Spinal cord (tissue), 10 donors: ENCODE results near the gene CPNE8. TPM values are rescaled to one million over a fixed set of nuclear protein-coding genes. Genes with fewer than 3 reads are reported as not detected.

Experiments used
- DNase-seq, 6 donors: peaks; one replicate each; pipeline versions ENCODE4 v3.0.0 to v3.0.0-alpha.2; 2013 to 2015; ENCODE audit warnings: low spot score in 6 of 6, low read depth in 4 of 6
- H3K27ac ChIP-seq: one replicate; pipeline ENCODE4 v1.5.1; 2013; ENCODE audit warnings: low read depth, low read length, control low read depth
- H3K27me3 ChIP-seq: one replicate; pipeline ENCODE4 v1.6.1; 2013; ENCODE audit warnings: low read length; ENCODE audit not compliant: control insufficient read depth, insufficient read depth
- H3K36me3 ChIP-seq: one replicate; pipeline ENCODE4 v1.6.1; 2013; ENCODE audit warnings: low read length; ENCODE audit not compliant: control insufficient read depth, insufficient read depth
- H3K4me1 ChIP-seq: one replicate; pipeline ENCODE4 v1.6.1; 2013; ENCODE audit warnings: low read length; ENCODE audit not compliant: control insufficient read depth, insufficient read depth
- H3K4me3 ChIP-seq: one replicate; pipeline ENCODE4 v1.5.1; 2013; ENCODE audit warnings: low read depth, low read length, control low read depth
- H3K9me3 ChIP-seq: one replicate; pipeline ENCODE4 v1.6.1; 2013; ENCODE audit warnings: low read length; ENCODE audit not compliant: control insufficient read depth, insufficient read depth
- WGBS: methylation state at CpG from one replicate; pipeline ENCODE4 v1.1.5; 2013; ENCODE audit warnings: missing lambda C conversion rate; ENCODE audit not compliant: insufficient coverage; 5-methylcytosine and 5-hydroxymethylcytosine counted together
- polyA plus RNA-seq, 2 donors: library from polyadenylated mRNA; unstranded; fragments of 120-200 nt; gene quantifications; one replicate each; pipeline ENCODE4 v1.2.1, GENCODE V29; 2013; ENCODE audit not compliant: insufficient read length in 2 of 2
- total RNA-seq, 2 donors: library from RNA; depleted of rRNA in 1 of 2; stranded (reverse); fragments of 120-200 nt in 1 of 2; fragments of >200 nt in 1 of 2; gene quantifications; one replicate each; pipeline versions ENCODE4 v1.2.3 to v1.2.4, GENCODE V29; 2013 to 2014
- donor health status: healthy.

CPNE8 gene
- total and polyA plus RNA-seq, 4 donors, result 11.6 to 26.2 (median 16.0) TPM

DNA sequence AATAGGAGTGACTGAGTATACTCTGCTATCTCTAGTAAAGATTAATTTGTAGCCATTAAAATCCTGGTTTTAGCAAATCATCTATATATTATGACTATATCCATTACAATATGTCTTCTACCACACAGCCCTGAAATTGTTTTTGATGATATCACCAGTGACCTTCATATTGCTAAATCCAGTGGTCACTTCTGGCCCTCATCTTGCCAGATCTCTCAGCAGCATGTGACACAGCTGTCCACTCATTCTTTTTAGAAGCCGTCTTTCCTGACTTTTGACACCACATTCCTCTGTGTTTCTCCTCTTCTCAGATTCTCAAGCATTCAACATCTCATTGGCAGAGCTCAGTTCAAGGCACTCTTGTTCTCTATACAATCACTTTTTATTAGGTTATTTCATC, 54.9 kb downstream of the CPNE8 start:
- 80% methylated on average over 1 of the region's 1 CpG for WGBS
- DNase-seq, result no peak
- no peak overlapping the region for H3K27ac ChIP-seq
- H3K4me1 ChIP-seq, result no peaks in the 10 kb centered on the region
- H3K36me3 ChIP-seq, result no peaks in the 10 kb centered on the region
- no peaks in the 10 kb centered on the region for H3K9me3 ChIP-seq
- H3K4me3 ChIP-seq, result no peak overlapping the region
- no peaks in the 10 kb centered on the region for H3K27me3 ChIP-seq

DNA sequence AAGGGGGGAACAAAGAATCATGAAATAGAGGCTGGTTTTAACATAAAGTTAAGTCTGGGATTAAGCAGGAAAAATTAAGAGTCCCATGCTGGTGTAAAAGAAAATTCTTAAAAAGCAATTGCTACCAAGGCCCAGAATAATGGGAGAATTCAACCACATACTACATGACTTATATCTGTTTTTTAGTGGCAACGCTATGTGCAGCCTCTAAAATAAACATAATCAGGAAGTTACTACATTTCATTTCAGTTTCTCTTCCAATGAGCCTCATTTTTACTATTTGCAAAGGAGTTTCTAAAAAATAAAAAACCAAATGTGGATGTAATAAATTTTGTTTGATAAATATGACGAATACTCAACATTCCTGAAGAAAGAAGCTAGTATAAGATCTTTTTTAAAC, 58.1 kb downstream of the CPNE8 start:
- Histone ChIP-seq H3K4me3 (no peak overlapping the region), H3K4me1 (no peaks in the 10 kb centered on the region), H3K9me3 (no peaks in the 10 kb centered on the region), H3K36me3 (no peaks in the 10 kb centered on the region), H3K27me3 (no peaks in the 10 kb centered on the region), H3K27ac (no peak overlapping the region)
- no CpG with 5 or more reads among the region's 2 CpGs for WGBS
- DNase-seq, result no peak

DNA sequence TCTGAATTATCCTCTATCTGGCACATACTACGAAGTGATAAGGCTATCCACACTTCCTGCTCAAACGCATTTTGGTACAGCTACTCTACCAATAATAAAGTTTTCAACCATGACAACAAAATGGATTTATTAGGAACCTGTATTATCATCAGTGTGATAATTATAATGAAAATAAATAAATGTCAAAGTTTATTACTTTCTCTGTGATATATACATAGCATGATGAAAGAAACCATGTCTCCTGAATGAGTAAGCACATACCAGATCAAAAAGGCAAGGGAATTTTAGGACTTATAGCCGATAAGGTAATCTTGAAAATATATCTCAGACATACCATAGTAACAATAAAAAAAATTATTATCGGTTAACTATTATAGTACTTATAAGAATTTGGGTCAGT, 61.1 kb downstream of the CPNE8 start:
- WGBS, result no CpG with 5 or more reads among the region's 4 CpGs
- DNase-seq, result no peak
- H3K27me3 ChIP-seq, result no peaks in the 10 kb centered on the region
- no peak overlapping the region for H3K4me3 ChIP-seq
- no peak overlapping the region for H3K27ac ChIP-seq
- no peaks in the 10 kb centered on the region for H3K36me3 ChIP-seq
- no peaks in the 10 kb centered on the region for H3K4me1 ChIP-seq
- H3K9me3 ChIP-seq, result no peaks in the 10 kb centered on the region

DNA sequence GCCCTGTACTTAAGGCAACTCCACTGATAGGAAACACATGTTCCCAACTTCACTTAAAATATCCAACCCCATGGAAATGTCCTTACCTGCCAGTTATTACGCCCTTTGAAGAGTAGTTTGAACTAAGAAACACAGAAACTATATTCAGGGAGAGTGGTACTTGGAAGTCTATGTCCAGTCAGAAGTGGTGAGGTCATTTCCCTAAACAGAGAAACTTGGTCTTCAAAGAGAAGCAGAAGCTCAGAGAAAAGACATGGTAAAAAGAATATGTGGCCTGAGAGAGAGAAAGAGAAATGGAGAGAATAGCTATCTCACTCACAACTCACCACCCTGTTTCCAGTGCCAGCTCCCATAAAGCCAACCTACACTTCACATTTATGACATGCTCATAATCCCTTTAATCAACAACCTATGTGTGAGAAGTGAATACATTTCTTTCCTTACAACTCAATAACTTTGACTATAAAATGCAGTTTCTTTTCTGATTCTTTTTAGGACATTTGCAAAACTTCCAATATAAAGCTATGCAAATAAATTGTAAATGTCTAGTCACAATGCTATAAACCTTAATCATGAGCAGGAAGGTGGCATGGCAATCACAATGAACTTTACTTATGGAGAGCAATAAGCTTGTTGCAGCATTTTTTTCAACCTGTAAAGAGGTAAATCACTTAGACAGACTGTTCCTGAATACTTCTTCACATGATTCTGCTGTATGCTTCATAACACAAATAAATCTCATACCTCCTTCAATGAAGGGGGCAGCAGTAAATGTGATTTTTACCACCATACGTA, 67.1 kb downstream of the CPNE8 start:
- Histone ChIP-seq H3K27ac (no peak overlapping the region), H3K27me3 (no peaks in the 10 kb centered on the region), H3K36me3 (no peaks in the 10 kb centered on the region), H3K4me1 (no peaks in the 10 kb centered on the region), H3K9me3 (no peaks in the 10 kb centered on the region), H3K4me3 (no peak overlapping the region)
- 89% methylated on average over 1 of the region's 2 CpGs for WGBS
- DNase-seq, result peak in 1 of 6 donors; percentile 24

DNA sequence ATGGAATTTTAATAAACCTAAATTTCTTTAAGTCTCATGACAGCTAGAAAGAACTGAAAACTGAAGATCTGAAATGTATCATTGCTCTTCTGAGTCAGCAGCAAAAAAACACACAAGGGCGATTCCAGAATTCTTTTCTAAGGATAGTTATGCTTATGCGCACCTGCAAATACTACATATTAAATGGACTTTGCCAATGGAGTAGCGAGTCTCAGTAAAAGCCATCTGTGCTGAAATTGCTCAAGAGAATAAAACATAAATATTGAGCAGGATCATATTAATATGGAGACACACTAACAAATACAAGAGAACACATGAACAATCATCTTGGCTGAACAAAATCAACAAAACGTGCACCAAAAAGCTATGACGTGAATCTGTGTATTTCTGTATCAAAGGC, 73.7 kb downstream of the CPNE8 start:
- no peak for DNase-seq
- H3K4me3 ChIP-seq, result no peak overlapping the region
- no peaks in the 10 kb centered on the region for H3K27me3 ChIP-seq
- H3K36me3 ChIP-seq, result no peaks in the 10 kb centered on the region
- 83% methylated on average over 2 of the region's 5 CpGs for WGBS
- no peak overlapping the region for H3K27ac ChIP-seq
- H3K9me3 ChIP-seq, result no peaks in the 10 kb centered on the region
- no peaks in the 10 kb centered on the region for H3K4me1 ChIP-seq

DNA sequence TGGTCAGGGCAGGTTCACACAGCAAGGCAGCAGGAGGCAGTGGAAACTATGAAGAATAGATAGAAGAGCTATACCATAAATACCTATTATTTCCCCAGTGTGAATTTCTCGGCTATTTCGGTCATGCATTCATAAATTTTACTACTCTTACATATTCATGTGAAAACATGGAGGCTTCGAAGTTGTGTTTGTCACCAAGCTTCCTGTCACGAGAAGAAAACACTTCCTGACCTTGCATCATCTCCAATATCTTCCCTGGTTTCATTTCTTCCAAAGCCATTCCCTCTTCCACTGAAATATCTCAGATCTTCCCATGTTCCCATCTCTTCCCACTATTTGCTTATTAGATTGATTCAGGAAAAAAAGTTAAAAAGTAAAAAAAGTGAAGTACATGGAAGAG, 80.4 kb downstream of the CPNE8 start:
- Histone ChIP-seq H3K27ac (no peak overlapping the region), H3K27me3 (no peaks in the 10 kb centered on the region)
- WGBS, result 88% methylated on average over 4 of the region's 4 CpGs

DNA sequence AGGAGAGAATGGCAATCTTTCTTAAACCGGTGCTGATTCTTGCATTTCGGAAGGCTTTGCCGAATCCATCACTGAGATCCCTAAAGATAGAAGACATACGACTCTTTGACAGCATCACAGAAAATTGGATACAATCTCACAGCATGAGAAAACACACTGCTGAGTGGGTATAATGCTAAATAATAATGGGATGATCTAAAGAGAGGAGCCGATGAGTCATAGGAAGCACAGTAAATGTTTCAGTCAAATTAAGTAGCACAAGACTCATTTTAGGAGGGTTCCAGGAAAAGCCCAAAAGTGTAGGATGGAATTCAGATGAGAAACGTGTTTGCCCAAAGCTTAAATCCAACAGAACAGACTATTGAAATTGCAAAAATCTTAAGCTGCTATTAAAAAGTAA, 81.7 kb downstream of the CPNE8 start:
- H3K4me3 ChIP-seq, result no peak overlapping the region

More for the DNA sequence above, 80.4 kb downstream of the CPNE8 start:
- no peak for DNase-seq
- Histone ChIP-seq H3K36me3 (no peaks in the 10 kb centered on the region), H3K9me3 (no peaks in the 10 kb centered on the region), H3K4me3 (no peak overlapping the region), H3K4me1 (no peaks in the 10 kb centered on the region)

DNA sequence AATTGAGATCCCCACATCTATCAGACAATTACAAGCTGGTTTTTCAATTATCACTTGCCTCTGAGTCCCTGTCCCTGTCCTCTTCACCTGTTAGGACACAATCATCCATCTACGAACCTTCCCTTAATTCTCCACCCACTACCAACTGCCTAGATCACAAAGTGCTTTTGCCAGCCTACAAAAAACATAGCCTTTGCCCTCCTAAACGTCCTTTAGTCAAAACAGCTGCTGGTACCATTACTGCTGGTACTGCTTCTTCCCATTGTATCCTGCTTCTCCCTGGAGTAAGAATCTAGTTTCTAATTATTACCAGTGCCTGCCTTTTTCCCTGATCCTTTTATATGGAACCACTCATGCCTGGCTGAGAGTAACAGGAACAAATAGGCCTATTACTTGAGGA, 82.1 kb downstream of the CPNE8 start:
- Histone ChIP-seq H3K27me3 (no peaks in the 10 kb centered on the region), H3K27ac (no peak overlapping the region), H3K36me3 (no peaks in the 10 kb centered on the region), H3K9me3 (no peaks in the 10 kb centered on the region), H3K4me3 (no peak overlapping the region), H3K4me1 (no peaks in the 10 kb centered on the region)
- WGBS, result 42% methylated on average over 2 of the region's 2 CpGs
- no peak for DNase-seq

More for the DNA sequence above, 81.7 kb downstream of the CPNE8 start:
- DNase-seq, result peak in 1 of 6 donors; percentile 50
- Histone ChIP-seq H3K27ac (no peak overlapping the region), H3K36me3 (no peaks in the 10 kb centered on the region), H3K27me3 (no peaks in the 10 kb centered on the region), H3K4me1 (no peaks in the 10 kb centered on the region), H3K9me3 (no peaks in the 10 kb centered on the region)
- WGBS, result 40% methylated on average over 1 of the region's 6 CpGs

DNA sequence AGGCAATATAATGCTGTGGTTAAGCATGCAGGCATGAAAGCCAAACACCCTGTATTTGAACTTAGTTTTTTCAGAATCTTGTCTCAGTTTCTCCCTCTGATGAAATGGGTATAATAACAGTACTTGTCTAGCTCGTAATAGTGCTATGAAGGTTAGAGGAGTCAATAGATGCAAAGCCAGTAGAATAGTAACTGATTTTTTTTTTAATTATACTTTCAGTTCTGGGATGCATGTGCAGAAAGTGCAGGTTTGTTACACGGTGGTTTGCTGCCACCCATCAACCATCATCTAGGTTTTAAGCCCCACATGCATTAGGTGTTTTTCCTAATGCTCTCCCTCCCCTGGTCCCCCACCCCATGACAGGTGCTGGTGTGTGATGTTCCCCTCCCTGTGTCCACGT, 87.4 kb downstream of the CPNE8 start:
- no CpG with 5 or more reads among the region's 3 CpGs for WGBS
- DNase-seq, result no peak
- Histone ChIP-seq H3K27ac (no peak overlapping the region), H3K27me3 (no peaks in the 10 kb centered on the region), H3K9me3 (no peaks in the 10 kb centered on the region), H3K4me1 (no peaks in the 10 kb centered on the region), H3K4me3 (no peak overlapping the region), H3K36me3 (no peaks in the 10 kb centered on the region)

DNA sequence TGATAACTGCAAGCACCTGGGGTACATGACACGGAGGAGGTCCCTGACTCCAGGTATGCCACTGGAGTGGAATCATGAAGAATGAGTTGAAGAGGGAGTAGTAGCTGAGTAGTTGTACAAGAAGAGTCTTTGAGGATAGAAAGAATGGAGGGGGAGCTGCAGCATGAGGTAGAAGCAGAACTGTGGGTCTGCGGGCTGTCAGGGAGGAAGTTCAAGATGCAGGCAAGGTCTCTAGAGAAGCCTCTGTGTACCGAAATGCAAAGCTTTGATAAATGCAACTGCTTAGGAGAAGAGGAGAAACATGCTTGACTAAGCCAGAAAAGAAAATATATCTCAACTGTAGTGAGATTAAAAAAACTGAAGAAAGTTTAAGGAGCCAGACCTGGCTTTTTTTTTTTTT, 91.5 kb downstream of the CPNE8 start:
- no peak overlapping the region for H3K4me3 ChIP-seq
- H3K4me1 ChIP-seq, result no peaks in the 10 kb centered on the region
- no peak for DNase-seq
- H3K27me3 ChIP-seq, result no peaks in the 10 kb centered on the region
- WGBS, result 89% methylated on average over 2 of the region's 3 CpGs
- no peak overlapping the region for H3K27ac ChIP-seq
- no peaks in the 10 kb centered on the region for H3K9me3 ChIP-seq
- H3K36me3 ChIP-seq, result no peaks in the 10 kb centered on the region
